H1 (cell line): ENCODE data around the gene SKA1. TPM values are rescaled to one million over a fixed set of nuclear protein-coding genes. Genes with fewer than 3 reads are reported as not detected.

ENCODE experiments used
- CTCF ChIA-PET: fragments of 300-600 bp; sonication (Branson Sonifier 250); formaldehyde crosslinking; loops from one replicate; lab custom pipeline; 2021; ENCODE audit not compliant: partially characterized antibody; lab: Charles Lee
- POLR2A ChIA-PET: fragments of 300-600 bp; sonication (Branson Sonifier 250); formaldehyde crosslinking; loops from one replicate; lab custom pipeline; 2021; ENCODE audit warnings: inconsistent platforms; ENCODE audit not compliant: partially characterized antibody; lab: Charles Lee
- DNase-seq, 2 experiments: peaks; one replicate each; pipeline versions ENCODE4 v3.0.0 to v3.0.0-alpha.2; 2010 to 2022; ENCODE audit warnings: low spot score in 2 of 2, low read depth in 1 of 2, mixed read lengths in 1 of 2
- FAIRE-seq: peaks from 2 replicates; lab custom pipeline; 2011; peaks lifted over from hg19 to GRCh38; lab: Jason Lieb, UNC
- H2AFZ ChIP-seq: 2 replicates; pipeline ENCODE4 v1.8.1; 2012; ENCODE audit warnings: low read length, inconsistent platforms
- H2AK5ac ChIP-seq: 2 replicates; pipeline ENCODE4 v1.6.1; 2013; ENCODE audit warnings: low read depth, low read length
- H2BK120ac ChIP-seq: replicated peaks from 2 replicates; pipeline ENCODE3; 2013; ENCODE audit warnings: low read depth, low read length, inconsistent platforms
- H2BK12ac ChIP-seq: 2 replicates; pipeline ENCODE4 v1.6.1; 2013; ENCODE audit warnings: low read depth, low read length
- H2BK15ac ChIP-seq: 2 replicates; pipeline ENCODE4 v1.6.1; 2013; ENCODE audit warnings: low read length
- H2BK20ac ChIP-seq: 2 replicates; pipeline ENCODE4 v1.6.1; 2013; ENCODE audit warnings: low read length
- H2BK5ac ChIP-seq: 2 replicates; pipeline ENCODE4 v1.6.1; 2013; ENCODE audit warnings: low read depth, low read length
- H3K14ac ChIP-seq: 2 replicates; pipeline ENCODE4 v1.6.1; 2013; ENCODE audit warnings: inconsistent platforms; ENCODE audit not compliant: insufficient read length
- H3K18ac ChIP-seq: 2 replicates; pipeline ENCODE4 v1.6.1; 2013; ENCODE audit warnings: low read length; ENCODE audit errors: extremely low read depth
- H3K23ac ChIP-seq: 2 replicates; pipeline ENCODE4 v1.6.1; 2013; ENCODE audit warnings: inconsistent platforms; ENCODE audit not compliant: insufficient read length
- H3K23me2 ChIP-seq: 2 replicates; pipeline ENCODE4 v1.6.1; 2013; ENCODE audit warnings: low read depth, low read length
- H3K27ac ChIP-seq: 2 replicates; pipeline ENCODE4 v1.6.1; 2011; ENCODE audit warnings: low read depth, low read length, inconsistent platforms
- H3K27me3 ChIP-seq, 4 experiments: replicated peaks in 1 of 4; 1 replicate in 1 of 4; 2 replicates in 3 of 4; pipeline versions ENCODE4 v1.6.1 to v1.8.1; 2011 to 2013; ENCODE audit warnings: low read length in 3 of 4, mild to moderate bottlenecking in 3 of 4, inconsistent platforms in 2 of 4, mixed read lengths in 2 of 4, moderate library complexity in 1 of 4; ENCODE audit not compliant: control insufficient read depth in 3 of 4, insufficient read depth in 3 of 4; ENCODE audit errors: extremely low read depth in 1 of 4
- H3K36me3 ChIP-seq, 4 experiments: 2 replicates each; pipeline versions ENCODE4 v1.6.1 to v1.8.1; 2011 to 2013; ENCODE audit warnings: mild to moderate bottlenecking in 4 of 4, low read length in 3 of 4, moderate library complexity in 2 of 4, control low read depth in 1 of 4, inconsistent platforms in 1 of 4; ENCODE audit not compliant: insufficient read depth in 4 of 4, control insufficient read depth in 2 of 4
- H3K4ac ChIP-seq: replicated peaks from 2 replicates; pipeline ENCODE3; 2013; ENCODE audit warnings: low read length, low read depth, mixed read lengths, inconsistent platforms; ENCODE audit not compliant: insufficient read length
- H3K4me1 ChIP-seq, 4 experiments: replicated peaks in 1 of 4; 1 replicate in 1 of 4; 2 replicates in 3 of 4; pipeline versions ENCODE4 v1.6.1 to v1.8.1; 2011 to 2013; ENCODE audit warnings: low read length in 3 of 4, inconsistent platforms in 2 of 4, mixed read lengths in 1 of 4; ENCODE audit not compliant: insufficient read depth in 4 of 4, control insufficient read depth in 3 of 4
- H3K4me2 ChIP-seq, 2 experiments: 2 replicates each; pipeline versions ENCODE4 v1.6.1 to v1.8.1; 2011 to 2013; ENCODE audit warnings: low read depth in 2 of 2, low read length in 2 of 2, control low read depth in 1 of 2, inconsistent platforms in 1 of 2, mild to moderate bottlenecking in 1 of 2; ENCODE audit not compliant: insufficient read depth in 1 of 2
- H3K4me3 ChIP-seq, 4 experiments: fragments of 200-600, 300-600 bp in 1 of 4; sonication (generic), shearing (Covaris generic), sonication (Bioruptor Twin) in 1 of 4; 2 replicates each; pipeline versions ENCODE4 v1.5.1 to v1.8.1; 2011 to 2016; ENCODE audit warnings: low read length in 4 of 4, low read depth in 3 of 4, control low read depth in 2 of 4, inconsistent platforms in 2 of 4, mild to moderate bottlenecking in 2 of 4, mixed read lengths in 1 of 4, moderate library complexity in 1 of 4; ENCODE audit not compliant: insufficient read depth in 2 of 4; ENCODE audit errors: extremely low read depth in 1 of 4
- H3K56ac ChIP-seq: replicated peaks from 2 replicates; pipeline ENCODE3; 2013; ENCODE audit warnings: low read depth, mild to moderate bottlenecking, mixed read lengths, low read length, inconsistent platforms; ENCODE audit not compliant: insufficient read length
- H3K79me1 ChIP-seq: 2 replicates; pipeline ENCODE4 v1.6.1; 2013; ENCODE audit warnings: low read depth, low read length, control low read depth
- H3K79me2 ChIP-seq, 2 experiments: 2 replicates each; pipeline versions ENCODE4 v1.6.1 to v1.8.1; 2012 to 2013; ENCODE audit warnings: low read length in 2 of 2, mild to moderate bottlenecking in 2 of 2, inconsistent platforms in 1 of 2; ENCODE audit not compliant: insufficient read depth in 2 of 2, control insufficient read depth in 1 of 2
- H3K9ac ChIP-seq, 4 experiments: replicated peaks in 1 of 4; 1 replicate in 1 of 4; 2 replicates in 3 of 4; pipeline versions ENCODE4 v1.6.1 to v1.8.1; 2011 to 2013; ENCODE audit warnings: low read depth in 3 of 4, low read length in 3 of 4, control low read depth in 2 of 4, mild to moderate bottlenecking in 2 of 4, moderate library complexity in 2 of 4, inconsistent platforms in 1 of 4; ENCODE audit errors: extremely low read depth in 1 of 4
- H3K9me3 ChIP-seq, 2 experiments: 2 replicates each; pipeline versions ENCODE4 v1.6.1 to v1.8.1; 2012 to 2013; ENCODE audit warnings: mild to moderate bottlenecking in 2 of 2, moderate library complexity in 2 of 2, control low read depth in 1 of 2, inconsistent platforms in 1 of 2, low read depth in 1 of 2, low read length in 1 of 2, mixed read lengths in 1 of 2; ENCODE audit not compliant: insufficient read depth in 2 of 2
- H4K20me1 ChIP-seq, 2 experiments: replicated peaks in 1 of 2; 2 replicates each; pipeline versions ENCODE3 to v1.8.1; 2011 to 2013; ENCODE audit warnings: inconsistent platforms in 2 of 2, low read length in 2 of 2, mild to moderate bottlenecking in 1 of 2; ENCODE audit not compliant: insufficient read depth in 2 of 2, control insufficient read depth in 1 of 2
- H4K5ac ChIP-seq: 2 replicates; pipeline ENCODE4 v1.6.1; 2013; ENCODE audit warnings: low read length, low read depth, mixed read lengths, inconsistent platforms; ENCODE audit not compliant: insufficient read length
- H4K8ac ChIP-seq: 2 replicates; pipeline ENCODE4 v1.8.0; 2013; ENCODE audit warnings: mild to moderate bottlenecking, moderate library complexity, low read length, inconsistent platforms; ENCODE audit not compliant: insufficient read depth; ENCODE audit errors: extremely low read depth
- H4K91ac ChIP-seq: replicated peaks from 2 replicates; pipeline ENCODE3; 2013; ENCODE audit warnings: low read length, mixed read lengths, inconsistent platforms; ENCODE audit not compliant: insufficient read length
- BRCA1 ChIP-seq: IDR thresholded peaks from 2 replicates; pipeline ENCODE4 v1.6.1; 2012; ENCODE audit warnings: low read depth, low read length, improper control_type of control experiment
- HDAC2 ChIP-seq, 2 experiments: fragments of 300-600 bp in 1 of 2; sonication (generic) in 1 of 2; IDR thresholded peaks; 2 replicates each; pipeline ENCODE4 v1.6.1; 2011 to 2012; ENCODE audit warnings: low read depth in 2 of 2, low read length in 2 of 2, mild to moderate bottlenecking in 2 of 2, moderate library complexity in 2 of 2, borderline replicate concordance in 1 of 2, inconsistent platforms in 1 of 2
- HDAC6 ChIP-seq: IDR thresholded peaks from one replicate; pipeline ENCODE4 v1.7.1; 2012; ENCODE audit warnings: low read depth, mild to moderate bottlenecking, inconsistent platforms, low read length, moderate library complexity
- JUN ChIP-seq: IDR thresholded peaks from 2 replicates; pipeline ENCODE4 v1.6.1; 2011; ENCODE audit warnings: low read depth, mild to moderate bottlenecking, improper control_type of control experiment, low read length
- MAFK ChIP-seq: IDR thresholded peaks from 2 replicates; pipeline ENCODE4 v1.6.1; 2012; ENCODE audit warnings: low read depth, mild to moderate bottlenecking, improper control_type of control experiment, low read length
- NANOG ChIP-seq: IDR thresholded peaks from 2 replicates; pipeline ENCODE4 v1.6.1; 2011; ENCODE audit warnings: low read length, low read depth, mild to moderate bottlenecking, inconsistent platforms; ENCODE audit not compliant: insufficient read depth, poor library complexity, severe bottlenecking
- POLR2A ChIP-seq, 2 experiments: IDR thresholded peaks; 1 replicate in 1 of 2; 2 replicates in 1 of 2; pipeline ENCODE4 v1.6.1; 2011; ENCODE audit warnings: low read depth in 2 of 2, low read length in 2 of 2, mild to moderate bottlenecking in 2 of 2; ENCODE audit errors: control extremely low read depth in 1 of 2
- SAP30 ChIP-seq: fragments of 300-600 bp; sonication (generic); IDR thresholded peaks from 2 replicates; pipeline ENCODE4 v1.7.1; 2012; ENCODE audit warnings: low read length, moderate library complexity, mild to moderate bottlenecking, inconsistent platforms; ENCODE audit not compliant: insufficient read depth, insufficient replicate concordance
- SIX5 ChIP-seq: IDR thresholded peaks from 2 replicates; pipeline ENCODE4 v1.6.1; 2011; ENCODE audit warnings: mild to moderate bottlenecking, low read depth, low read length
- SP2 ChIP-seq: IDR thresholded peaks from 2 replicates; pipeline ENCODE4 v1.6.1; 2012; ENCODE audit warnings: mild to moderate bottlenecking, low read length, inconsistent platforms
- TAF1 ChIP-seq: IDR thresholded peaks from 2 replicates; pipeline ENCODE4 v1.6.1; 2011; ENCODE audit warnings: mild to moderate bottlenecking, low read depth, low read length
- TBP ChIP-seq: IDR thresholded peaks from 2 replicates; pipeline ENCODE4 v1.6.1; 2011; ENCODE audit warnings: low read depth, low read length, improper control_type of control experiment
- USF2 ChIP-seq: IDR thresholded peaks from 2 replicates; pipeline ENCODE4 v1.6.1; 2011; ENCODE audit warnings: low read length, improper control_type of control experiment
- ZNF274 ChIP-seq: IDR thresholded peaks from 2 replicates; pipeline ENCODE4 v1.7.0; 2012; ENCODE audit warnings: low read length, borderline replicate concordance; ENCODE audit errors: extremely low read depth
- WGBS, 2 experiments: shearing (Covaris generic) in 1 of 2; methylation state at CpG; one replicate each; pipeline versions ENCODE4 v1.1.6 to v1.1.7; 2013 to 2015; ENCODE audit warnings: low lambda C conversion rate in 2 of 2, mixed read lengths in 2 of 2, inconsistent platforms in 1 of 2, low coverage in 1 of 2, missing lambda C conversion rate in 1 of 2; ENCODE audit not compliant: insufficient replicate concordance in 2 of 2, insufficient coverage in 1 of 2, insufficient read length in 1 of 2; ENCODE audit errors: extremely low coverage in 1 of 2, missing lambda C conversion rate in 1 of 2; 5-methylcytosine and 5-hydroxymethylcytosine counted together
- polyA plus RNA-seq, 7 experiments: library from polyadenylated mRNA; depleted of rRNA in 3 of 7; stranded (reverse) in 5 of 7; unstranded in 2 of 7; fragments of >200 nt in 5 of 7; fragments of 200-250 nt in 2 of 7; gene quantifications; 1 replicate in 5 of 7; 2 replicates in 1 of 7; 4 replicates in 1 of 7; pipeline versions ENCODE4 v1.2.1 to v1.2.3, GENCODE V29; 2011 to 2013; ENCODE audit warnings: missing spikeins in 2 of 7, mixed read lengths in 2 of 7
- total RNA-seq: library from RNA; stranded (reverse); fragmentation: NEBNext Ultra II Directional; extraction: Animal tissue kit (Norgen Biotek cat#: 25700); gene quantifications from 2 replicates; pipeline ENCODE4 v1.2.1, GENCODE V29; 2021

SKA1 gene
- total and polyA plus RNA-seq, 2 of the 8 experiments (the other 6 are each of a cell fraction or from before 2014, with no cell fraction given): 8.6 to 22.9 TPM

GRCh38 chr18:50432915-50433314, 58.1 kb downstream of the SKA1 start:
- no peak overlapping the region for H2BK120ac ChIP-seq
- no peak overlapping the region for H2AK5ac ChIP-seq
- no peak overlapping the region for H3K4ac ChIP-seq
- no peak overlapping the region for H3K4me3 ChIP-seq
- H3K9ac ChIP-seq: no peak overlapping the region
- H3K36me3 ChIP-seq: no peaks in the 10 kb centered on the region
- no peak overlapping the region for H3K56ac ChIP-seq
- H4K5ac ChIP-seq: no peak overlapping the region
- DNase-seq: no peak
- no peak overlapping the region for H3K23ac ChIP-seq
- ChIA-PET CTCF (interaction anchor here (0.7 to 1.0 kb wide), 2 partner anchors 76 to 125 kb away, joined by 3 read pairs; no protein-coding TSS in a partner anchor), POLR2A (no interaction called here)
- H2BK20ac ChIP-seq: no peak overlapping the region
- no peak overlapping the region for H3K14ac ChIP-seq
- no peaks in the 10 kb centered on the region for H3K4me1 ChIP-seq
- H2BK5ac ChIP-seq: no peak overlapping the region
- WGBS, 2 experiments: 94% methylated on average over 3 of the region's 3 CpGs; no CpG with 5 or more reads in 1 of the 2 experiments
- no peak overlapping the region for H2BK12ac ChIP-seq
- no peak overlapping the region for H3K4me2 ChIP-seq
- H3K23me2 ChIP-seq: no peaks in the 10 kb centered on the region
- no peak overlapping the region for H4K8ac ChIP-seq
- no peak overlapping the region for H3K27ac ChIP-seq
- no peaks in the 10 kb centered on the region for H3K27me3 ChIP-seq
- H3K79me1 ChIP-seq: no peaks in the 10 kb centered on the region
- H4K91ac ChIP-seq: no peak overlapping the region
- no peak overlapping the region for H2BK15ac ChIP-seq
- no peaks in the 10 kb centered on the region for H3K79me2 ChIP-seq
- peaks cover 3% of the 10 kb centered on the region in 2 experiments; a peak in 1 of 4 replicates for H3K9me3 ChIP-seq
- peaks cover 0 to 3% of the 10 kb centered on the region in 2 experiments for H4K20me1 ChIP-seq
- H2AFZ ChIP-seq: no peak overlapping the region
- H3K18ac ChIP-seq: no peak overlapping the region
- no peak for FAIRE-seq
- TF ChIP-seq ZNF274 (no peak), HDAC2 (IDR thresholded peaks at IDR 0.05; ENCODE audit: borderline replicate concordance in 1 of 2, low read depth in 2 of 2, low read length in 2 of 2) (no peak), NANOG (no peak), SIX5 (no peak), TBP (no peak), JUN (no peak), BRCA1 (no peak), HDAC6 (no peak), SP2 (no peak), MAFK (no peak), POLR2A (IDR thresholded peaks at IDR 0.05; ENCODE audit: control extremely low read depth in 1 of 2, low read depth in 2 of 2, low read length in 2 of 2) (no peak), USF2 (no peak), SAP30 (no peak), TAF1 (no peak)
